HG03097 (cell line): ENCODE measurements around the gene HBB.
"Not testable (repeated sequence)": the region's sequence is repeated elsewhere in the genome, so short reads cannot be mapped to it uniquely, and the experiment has no call there.

Experiments
- ATAC-seq: cut with Tn5 transposase; IDR thresholded peaks from one replicate; pipeline ENCODE4 v1.9.1; 2021; ENCODE audit not compliant: unreplicated experiment, low FRiP score

HBB gene

GRCh38 chr11:5226732-5227310, at the start of gene HBB:
HBB (minus strand) TSS chr11:5227071; CDS start chr11:5227021, 50 bp downstream.
- ATAC-seq: no peak

- ATAC-seq: no peak
Measured at GRCh38 chr11:5275369-5276110, 48.7 kb upstream of the HBB start.

- no peak for ATAC-seq
Measured at GRCh38 chr11:5274395-5274794, 47.5 kb upstream of the HBB start.

- ATAC-seq: no peak
Measured at GRCh38 chr11:5272395-5273017, 45.6 kb upstream of the HBB start.

- no peak for ATAC-seq
Measured at GRCh38 chr11:5269715-5270147, 42.9 kb upstream of the HBB start, which contains the start of gene HBE1. HBE1 (minus strand) TSS chr11:5269945; CDS start chr11:5269890, 55 bp downstream.

- no peak for ATAC-seq
Measured at GRCh38 chr11:5267033-5267563, 40.2 kb upstream of the HBB start.

GRCh38 chr11:5266609-5267008, 39.7 kb upstream of the HBB start:
- ATAC-seq: no peak

- ATAC-seq: no peak
Measured at GRCh38 chr11:5265832-5266231, 39.0 kb upstream of the HBB start.

- no peak for ATAC-seq
Measured at GRCh38 chr11:5258543-5259262, 31.8 kb upstream of the HBB start.

GRCh38 chr11:5257296-5257695, 30.4 kb upstream of the HBB start:
- ATAC-seq: no peak

GRCh38 chr11:5254646-5255413, 28.0 kb upstream of the HBB start, which contains the start of gene HBG2:
HBG2 (minus strand) TSS chr11:5254781; CDS start chr11:5254728, 53 bp downstream.
- not testable (repeated sequence) for ATAC-seq

GRCh38 chr11:5254023-5254422, 27.2 kb upstream of the HBB start:
- ATAC-seq: not testable (repeated sequence)

- not testable (repeated sequence) for ATAC-seq
Measured at GRCh38 chr11:5253440-5253839, 26.6 kb upstream of the HBB start.

GRCh38 chr11:5252919-5253265, 26.0 kb upstream of the HBB start:
- ATAC-seq: no peak

GRCh38 chr11:5252192-5252918, 25.5 kb upstream of the HBB start:
- ATAC-seq: no peak

GRCh38 chr11:5251746-5252145, 24.9 kb upstream of the HBB start:
- ATAC-seq: no peak

GRCh38 chr11:5250543-5251204, 23.8 kb upstream of the HBB start:
- no peak for ATAC-seq

GRCh38 chr11:5249807-5250396, 23.0 kb upstream of the HBB start, which contains the start of gene HBG1:
HBG1 (minus strand) TSS chr11:5249857; CDS start chr11:5249804, 53 bp downstream.
- ATAC-seq: not testable (repeated sequence)
